Lung (tissue), 12 donors: ENCODE results near the gene KLK6. TPM values are rescaled to one million over a fixed set of nuclear protein-coding genes. Genes with fewer than 3 reads are reported as not detected.

ENCODE experiments used
- ATAC-seq: fragments of 200-7000 bp; cut with Tn5 transposase; one replicate; pipeline ENCODE4 v1.9.1; 2020; ENCODE audit warnings: moderate number of reproducible peaks; ENCODE audit not compliant: insufficient read depth, low FRiP score
- DNase-seq, 3 donors: peaks; one replicate each; pipeline ENCODE4 v3.0.0-alpha.2; 2013 to 2017
- H3K27ac ChIP-seq, 2 donors: one replicate each; pipeline ENCODE4 v1.5.1; 2013; ENCODE audit warnings: mild to moderate bottlenecking in 2 of 2, moderate library complexity in 2 of 2, control low read depth in 1 of 2, inconsistent platforms in 1 of 2, low read depth in 1 of 2, low read length in 1 of 2
- H3K27me3 ChIP-seq, 3 donors: one replicate each; pipeline ENCODE4 v1.5.1; 2013; ENCODE audit warnings: low read length in 2 of 3; ENCODE audit not compliant: control insufficient read depth in 3 of 3, insufficient read depth in 3 of 3
- H3K36me3 ChIP-seq, 4 donors: one replicate each; pipeline ENCODE4 v1.5.1; 2013; ENCODE audit warnings: low read length in 4 of 4, mild to moderate bottlenecking in 1 of 4, moderate library complexity in 1 of 4; ENCODE audit not compliant: control insufficient read depth in 4 of 4, insufficient read depth in 4 of 4
- H3K4me1 ChIP-seq, 5 donors: one replicate each; pipeline ENCODE4 v1.5.1; 2013; ENCODE audit warnings: low read length in 5 of 5, mild to moderate bottlenecking in 2 of 5, moderate library complexity in 1 of 5; ENCODE audit not compliant: control insufficient read depth in 5 of 5, insufficient read depth in 5 of 5
- H3K4me3 ChIP-seq: one replicate; pipeline ENCODE4 v1.5.1; 2013; ENCODE audit warnings: mild to moderate bottlenecking, control low read depth, moderate library complexity
- H3K9ac ChIP-seq, 2 donors: one replicate each; pipeline ENCODE4 v1.5.1; 2013; ENCODE audit warnings: low read length in 2 of 2, control low read depth in 1 of 2; ENCODE audit not compliant: insufficient read depth in 1 of 2
- H3K9me3 ChIP-seq, 4 donors: one replicate each; pipeline ENCODE4 v1.5.1; 2013; ENCODE audit warnings: low read length in 3 of 4, mild to moderate bottlenecking in 1 of 4, moderate library complexity in 1 of 4; ENCODE audit not compliant: control insufficient read depth in 4 of 4, insufficient read depth in 3 of 4
- CTCF ChIP-seq: IDR thresholded peaks from 2 replicates; pipeline ENCODE4 v1.5.1; 2012; ENCODE audit warnings: mild to moderate bottlenecking; ENCODE audit errors: control extremely low read depth, extremely low read depth
- WGBS, 2 donors: extraction: QIAGEN DNeasy Blood & Tissue Kit; methylation state at CpG; one replicate each; pipeline ENCODE4 v1.1.7; 2013; 5-methylcytosine and 5-hydroxymethylcytosine counted together
- polyA plus RNA-seq, 2 donors: library from polyadenylated mRNA; stranded (reverse); fragments of 200-250 nt; gene quantifications; one replicate each; pipeline ENCODE4 v1.2.1, GENCODE V29; 2013
- total RNA-seq, 2 donors: library from RNA; depleted of rRNA in 1 of 2; stranded (reverse); fragments of >200 nt in 1 of 2; gene quantifications; one replicate each; pipeline ENCODE4 v1.2.1, GENCODE V29; 2014 to 2021
- donor health status: control.
- donor health status: control.
- donor health status: Bipolar disorder and iron deficiency.
- donor health status: healthy.
- donor health status: DM: yes; HTN: yes; CAD: no.

Gene KLK6
- total and polyA plus RNA-seq, 4 donors = not detected

DNA sequence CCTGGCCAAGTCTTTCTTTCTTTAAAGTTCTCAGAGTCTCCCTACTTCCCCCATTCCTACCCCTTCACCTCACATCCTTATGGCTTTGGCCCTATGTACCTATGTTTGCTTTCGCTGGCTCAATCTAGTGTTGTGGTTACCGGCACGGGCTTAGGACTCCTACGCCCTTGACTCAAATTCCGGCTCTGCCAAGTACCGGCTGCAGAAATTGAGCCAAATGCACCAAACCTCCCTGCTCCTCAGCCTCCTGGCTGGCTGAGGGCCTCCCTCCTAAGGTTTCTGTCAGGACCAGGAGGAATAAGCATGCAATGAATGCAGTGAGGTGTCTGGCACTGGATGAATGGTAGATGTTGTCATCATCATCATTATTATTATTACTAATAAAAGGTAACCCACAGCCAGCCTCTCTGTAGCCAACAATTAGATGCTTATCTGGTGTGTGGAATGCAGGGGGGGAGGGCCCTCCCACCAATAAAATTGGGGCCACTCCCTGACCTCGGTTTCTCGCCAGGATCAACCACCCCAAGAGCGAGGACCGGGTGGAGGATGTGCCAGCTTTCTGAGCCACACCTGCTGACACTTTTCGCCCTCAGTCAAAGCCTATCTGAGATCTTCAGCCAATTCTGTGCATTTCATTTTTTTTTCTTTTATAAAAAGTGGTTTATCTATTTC, 37.2 kb downstream of the KLK6 start:
- no peak for TF ChIP-seq CTCF
- WGBS, 2 donors = 75 to 84% methylated on average over 11 of the region's 11 CpGs
- Histone ChIP-seq H3K9me3 (no peaks in the 10 kb centered on the region), H3K36me3 (no peaks in the 10 kb centered on the region), H3K4me3 (no peak overlapping the region), H3K4me1 (no peaks in the 10 kb centered on the region), H3K27ac (no peak overlapping the region), H3K27me3 (peaks cover 0 to 17% (median 2%) of the 10 kb centered on the region in 3 donors), H3K9ac (no peak overlapping the region)
- ATAC-seq (no peak), DNase-seq (no peak)

GRCh38 chr19:50931023-50931422, 38.4 kb downstream of the KLK6 start:
- H3K27me3 ChIP-seq = peaks cover 0 to 17% (median 2%) of the 10 kb centered on the region in 3 donors
- H3K9me3 ChIP-seq = no peaks in the 10 kb centered on the region
- no peak for TF ChIP-seq CTCF
- no peaks in the 10 kb centered on the region for H3K36me3 ChIP-seq
- DNase-seq (no peak), ATAC-seq (no peak)
- no peak overlapping the region for H3K4me3 ChIP-seq
- no peaks in the 10 kb centered on the region for H3K4me1 ChIP-seq
- no peak overlapping the region for H3K9ac ChIP-seq
- no peak overlapping the region for H3K27ac ChIP-seq

DNA sequence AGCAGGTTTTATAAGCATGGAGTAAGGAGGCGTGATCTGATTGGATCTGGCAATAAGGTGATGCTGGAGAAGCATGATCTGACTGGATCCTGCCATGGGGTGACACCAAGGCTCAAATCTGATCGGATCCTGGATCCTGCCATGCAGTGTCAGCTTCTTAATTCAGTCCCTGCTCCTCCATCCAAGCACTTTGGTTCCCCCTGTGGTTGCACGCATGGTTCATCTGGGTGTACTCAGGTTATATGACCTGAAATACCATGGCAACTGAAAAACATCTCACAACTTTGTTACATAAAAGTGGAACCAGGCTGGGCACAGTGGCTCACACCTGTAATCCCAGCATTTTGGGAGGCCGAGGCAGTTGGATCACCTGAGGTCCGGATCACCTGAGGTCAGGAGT, 40.6 kb downstream of the KLK6 start:
- H3K27me3 ChIP-seq = peaks cover 0 to 13% (median 2%) of the 10 kb centered on the region in 3 donors
- H3K4me3 ChIP-seq = no peak overlapping the region
- no peak for ATAC-seq
- WGBS, 2 donors = 77 to 82% methylated on average over 5 of the region's 5 CpGs
- no peaks in the 10 kb centered on the region for H3K4me1 ChIP-seq
- H3K9me3 ChIP-seq = no peaks in the 10 kb centered on the region
- no peaks in the 10 kb centered on the region for H3K36me3 ChIP-seq
- DNase-seq = no peak
- no peak for TF ChIP-seq CTCF
- no peak overlapping the region for H3K27ac ChIP-seq
- H3K9ac ChIP-seq = no peak overlapping the region

DNA sequence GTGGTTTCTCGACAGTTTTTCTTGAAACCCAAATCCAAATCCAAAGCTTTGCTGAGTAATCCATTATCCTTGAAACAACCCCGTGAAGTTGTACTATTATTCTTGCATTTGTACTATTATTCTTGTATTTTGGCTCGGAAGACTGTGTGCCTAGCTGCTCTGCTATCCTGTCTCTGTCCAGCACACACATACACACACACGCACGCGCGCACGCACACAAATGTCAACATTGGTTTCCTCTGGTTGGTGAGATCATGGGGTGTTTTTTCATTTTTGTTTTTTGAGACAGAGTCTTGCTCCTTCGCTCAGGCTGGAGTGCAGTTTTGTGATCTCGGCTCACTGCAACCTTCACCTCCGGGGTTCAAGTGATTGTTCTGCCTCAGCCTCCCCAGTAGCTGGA, 43.2 kb downstream of the KLK6 start:
- ATAC-seq (no peak), DNase-seq (no peak)
- Histone ChIP-seq H3K27me3 (peaks cover 0 to 12% (median 2%) of the 10 kb centered on the region in 3 donors), H3K9me3 (no peaks in the 10 kb centered on the region), H3K36me3 (no peaks in the 10 kb centered on the region), H3K4me3 (no peak overlapping the region), H3K9ac (no peak overlapping the region), H3K27ac (no peak overlapping the region), H3K4me1 (no peaks in the 10 kb centered on the region)
- 65 to 79% methylated on average over 11 of the region's 11 CpGs for WGBS, 2 donors
- no peak for TF ChIP-seq CTCF
